GM23248 (cell line): ENCODE measurements around the gene RAB43. TPM values are rescaled to one million over a fixed set of nuclear protein-coding genes. Genes with fewer than 3 reads are reported as not detected.

Experiments used
- DNase-seq: peaks from one replicate; pipeline ENCODE4 v3.0.0-alpha.2; 2015
- H2AFZ ChIP-seq: fragments of 200-600 bp; sonication (generic); 2 replicates; pipeline ENCODE4 v1.6.1; 2016; ENCODE audit warnings: antibody characterized with exemption
- H3F3A ChIP-seq: fragments of 200-600 bp; sonication (generic); 2 replicates; pipeline ENCODE4 v1.6.1; 2016; ENCODE audit warnings: mild to moderate bottlenecking, antibody characterized with exemption, mixed run types; ENCODE audit not compliant: insufficient read depth
- H3K27ac ChIP-seq: fragments of 200-600 bp; sonication (generic); 2 replicates; pipeline ENCODE4 v1.5.1; 2016; ENCODE audit warnings: mild to moderate bottlenecking
- H3K27me3 ChIP-seq: fragments of 200-600 bp; sonication (generic); replicated peaks from 2 replicates; pipeline ENCODE4 v1.6.1; 2016; ENCODE audit warnings: mild to moderate bottlenecking; ENCODE audit not compliant: insufficient read depth
- H3K36me3 ChIP-seq: fragments of 200-600 bp; sonication (generic); 2 replicates; pipeline ENCODE4 v1.6.1; 2016; ENCODE audit warnings: low read depth, mild to moderate bottlenecking
- H3K4me1 ChIP-seq: fragments of 200-600 bp; sonication (generic); 2 replicates; pipeline ENCODE4 v1.6.1; 2016; ENCODE audit warnings: mild to moderate bottlenecking; ENCODE audit not compliant: insufficient read depth
- H3K4me2 ChIP-seq: fragments of 200-600 bp; sonication (generic); one replicate; pipeline ENCODE4 v1.6.1; 2016; ENCODE audit warnings: mild to moderate bottlenecking; ENCODE audit not compliant: unreplicated experiment
- H3K4me3 ChIP-seq: fragments of 200-600 bp; sonication (generic); 2 replicates; pipeline ENCODE4 v1.5.1; 2016; ENCODE audit warnings: mild to moderate bottlenecking
- H3K79me2 ChIP-seq: fragments of 200-600 bp; sonication (generic); 2 replicates; pipeline ENCODE4 v1.6.1; 2016; ENCODE audit warnings: mild to moderate bottlenecking; ENCODE audit not compliant: insufficient read depth
- H3K9ac ChIP-seq: fragments of 200-600 bp; sonication (generic); 2 replicates; pipeline ENCODE4 v1.6.1; 2016; ENCODE audit warnings: mild to moderate bottlenecking
- H3K9me2 ChIP-seq: fragments of 200-600 bp; sonication (generic); 2 replicates; pipeline ENCODE4 v1.6.1; 2016; ENCODE audit warnings: mixed run types, mild to moderate bottlenecking, moderate library complexity; ENCODE audit not compliant: insufficient read depth
- H3K9me3 ChIP-seq: fragments of 200-600 bp; sonication (generic); one replicate; pipeline ENCODE4 v1.6.1; 2017; ENCODE audit warnings: low read depth
- H4K20me1 ChIP-seq: fragments of 200-600 bp; sonication (generic); 2 replicates; pipeline ENCODE4 v1.6.0; 2016; ENCODE audit not compliant: insufficient read depth
- EZH2 ChIP-seq: fragments of 200-600 bp; sonication (generic); IDR thresholded peaks from 2 replicates; pipeline ENCODE4 v1.6.1; 2018; ENCODE audit warnings: antibody characterized with exemption, mild to moderate bottlenecking; ENCODE audit not compliant: insufficient read depth, poor library complexity, severe bottlenecking
- EZH2phosphoT487 ChIP-seq: fragments of 200-600 bp; sonication (generic); IDR thresholded peaks from 2 replicates; pipeline ENCODE4 v1.6.1; 2018; ENCODE audit warnings: antibody characterized with exemption, moderate library complexity, mild to moderate bottlenecking, low read depth; ENCODE audit not compliant: insufficient read depth
- WGBS, 2 experiments: methylation state at CpG; one replicate each; pipeline ENCODE4 v1.1.6; 2015 to 2017; ENCODE audit warnings: low lambda C conversion rate in 2 of 2, low coverage in 1 of 2; ENCODE audit errors: missing lambda C conversion rate in 2 of 2; 5-methylcytosine and 5-hydroxymethylcytosine counted together
- in situ Hi-C: fragments of 300-500 bp; cut with MboI; formaldehyde crosslinking; loops from 2 replicates; pipeline ENCODE4 v1.15.0; 2020
- polyA plus RNA-seq: library from polyadenylated mRNA; unstranded; fragments of >200 nt; fragmentation: Nextera tagmentation; extraction: Ambion mirVana; gene quantifications from 2 replicates; pipeline ENCODE4 v1.2.1, GENCODE V29; 2016
- total RNA-seq: library from RNA; depleted of rRNA; stranded (reverse); fragments of >200 nt; shearing (Covaris generic); gene quantifications from 2 replicates; pipeline ENCODE4 v1.2.3, GENCODE V29; 2014

Gene RAB43
- total and polyA plus RNA-seq, 2 experiments from 2014 or later: 6.9 to 19.7 TPM

DNA sequence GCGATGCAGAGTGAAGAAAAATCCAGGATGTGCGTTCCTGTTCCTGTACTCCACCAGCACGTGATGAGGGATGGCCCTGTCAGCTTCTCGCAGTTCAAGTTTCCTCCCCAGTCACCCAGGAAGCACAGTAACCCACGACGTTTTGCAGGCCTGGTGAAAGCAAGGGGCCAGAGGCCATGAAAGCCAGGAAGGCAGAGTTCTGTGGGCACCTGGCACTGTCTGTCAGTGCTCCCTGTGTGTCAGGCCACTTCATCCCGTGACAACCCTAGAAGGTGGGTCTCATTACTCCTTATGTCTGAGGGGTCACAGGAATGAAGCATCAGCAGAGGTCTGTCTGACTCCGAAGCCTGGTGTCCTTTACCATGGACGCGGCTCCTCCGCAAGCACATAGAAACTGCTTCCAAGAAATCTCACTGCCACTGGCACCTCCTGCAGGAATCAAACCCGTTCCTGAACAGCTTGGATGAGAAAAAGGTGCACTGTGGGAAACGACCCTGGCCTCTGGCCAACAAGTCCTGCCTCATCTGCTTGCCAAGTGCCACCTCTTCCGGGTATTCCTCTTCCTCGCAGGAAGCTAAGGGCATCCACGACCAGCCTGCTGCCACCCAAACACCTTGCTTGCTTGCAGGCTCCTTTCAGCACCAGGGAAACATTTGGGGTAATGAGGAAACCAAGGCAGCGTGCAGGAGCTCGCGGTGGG is 14.6 kb downstream of the RAB43 start:
- Histone ChIP-seq H3K9me3 (no peaks in the 10 kb centered on the region), H3F3A (no peaks in the 10 kb centered on the region), H3K27me3 (no peaks in the 10 kb centered on the region), H2AFZ (no peak overlapping the region), H3K4me3 (no peak overlapping the region), H3K9ac (no peak overlapping the region), H3K79me2 (peaks cover 51% of the 10 kb centered on the region), H3K9me2 (no peaks in the 10 kb centered on the region), H3K27ac (no peak overlapping the region), H3K36me3 (no peaks in the 10 kb centered on the region), H3K4me2 (no peak overlapping the region), H4K20me1 (no peaks in the 10 kb centered on the region), H3K4me1 (no peaks in the 10 kb centered on the region)
- TF ChIP-seq EZH2phosphoT487: no peak
- TF ChIP-seq EZH2: no peak
- in situ Hi-C loops: no loop called here
- DNase-seq: no peak
- 81 to 82% methylated on average over 19 of the region's 19 CpGs for WGBS, 2 experiments

DNA sequence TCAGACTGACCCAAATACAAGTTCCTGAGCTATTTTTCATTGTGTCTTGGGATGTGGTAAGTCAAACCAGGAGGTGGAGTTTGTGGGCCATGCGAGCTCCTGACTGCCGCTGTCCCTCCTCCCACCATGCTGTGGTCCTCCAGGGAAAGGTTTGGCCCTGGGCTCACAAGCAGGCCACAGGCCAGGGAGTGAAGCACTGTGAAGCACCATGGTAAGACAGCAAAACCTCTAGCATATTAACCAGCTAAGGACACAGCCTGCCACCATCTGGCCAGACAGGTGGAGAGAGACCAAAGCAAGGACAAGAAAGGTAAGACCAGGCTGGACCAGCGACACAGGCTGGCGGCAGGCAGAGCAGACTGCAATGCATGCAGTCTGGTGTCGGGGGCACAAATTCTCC is 15.3 kb downstream of the RAB43 start:
- no peaks in the 10 kb centered on the region for H3K9me2 ChIP-seq

DNA sequence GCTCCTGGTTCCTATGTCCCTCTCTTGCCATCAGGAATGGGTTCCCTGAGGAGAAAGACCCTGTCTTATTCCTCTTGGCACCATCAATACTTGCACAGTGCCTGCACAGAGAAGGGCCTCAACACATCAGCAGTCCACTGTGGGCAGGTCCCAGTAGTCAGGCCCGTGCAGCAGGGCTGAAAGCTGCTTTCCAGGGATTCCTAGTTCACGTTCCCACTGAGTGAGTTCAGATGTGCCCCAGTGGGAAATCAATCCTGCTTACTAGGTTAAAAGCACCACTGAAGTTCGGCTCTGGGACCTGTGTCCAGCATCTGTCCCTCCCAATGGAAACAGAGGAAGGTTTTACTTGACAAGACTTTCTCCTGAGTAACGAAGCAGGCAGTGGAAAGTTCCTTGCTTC is 15.7 kb downstream of the RAB43 start:
- Histone ChIP-seq H3K27me3 (no peaks in the 10 kb centered on the region), H4K20me1 (no peaks in the 10 kb centered on the region), H2AFZ (no peak overlapping the region), H3K4me3 (no peak overlapping the region), H3F3A (no peaks in the 10 kb centered on the region), H3K9me3 (no peaks in the 10 kb centered on the region), H3K27ac (no peak overlapping the region), H3K9ac (no peak overlapping the region), H3K36me3 (no peaks in the 10 kb centered on the region), H3K9me2 (no peaks in the 10 kb centered on the region), H3K79me2 (peaks cover 44% of the 10 kb centered on the region), H3K4me2 (no peak overlapping the region), H3K4me1 (no peaks in the 10 kb centered on the region)
- 68 to 78% methylated on average over 4 of the region's 4 CpGs for WGBS, 2 experiments
- no peak for TF ChIP-seq EZH2
- TF ChIP-seq EZH2phosphoT487: no peak
- in situ Hi-C loops: no loop called here
- no peak for DNase-seq

More for the DNA sequence above, 15.3 kb downstream of the RAB43 start:
- H3K4me1 ChIP-seq: no peaks in the 10 kb centered on the region
- H3F3A ChIP-seq: no peaks in the 10 kb centered on the region
- H4K20me1 ChIP-seq: no peaks in the 10 kb centered on the region
- H3K79me2 ChIP-seq: peaks cover 44% of the 10 kb centered on the region
- 91 to 99% methylated on average over 5 of the region's 5 CpGs for WGBS, 2 experiments
- in situ Hi-C loops: no loop called here
- H3K9ac ChIP-seq: no peak overlapping the region
- H3K27ac ChIP-seq: no peak overlapping the region
- H3K9me3 ChIP-seq: no peaks in the 10 kb centered on the region
- no peak for TF ChIP-seq EZH2
- no peak for TF ChIP-seq EZH2phosphoT487
- H3K4me2 ChIP-seq: no peak overlapping the region
- H3K4me3 ChIP-seq: no peak overlapping the region
- no peak for DNase-seq
- no peaks in the 10 kb centered on the region for H3K36me3 ChIP-seq
- H3K27me3 ChIP-seq: no peaks in the 10 kb centered on the region
- no peak overlapping the region for H2AFZ ChIP-seq

DNA sequence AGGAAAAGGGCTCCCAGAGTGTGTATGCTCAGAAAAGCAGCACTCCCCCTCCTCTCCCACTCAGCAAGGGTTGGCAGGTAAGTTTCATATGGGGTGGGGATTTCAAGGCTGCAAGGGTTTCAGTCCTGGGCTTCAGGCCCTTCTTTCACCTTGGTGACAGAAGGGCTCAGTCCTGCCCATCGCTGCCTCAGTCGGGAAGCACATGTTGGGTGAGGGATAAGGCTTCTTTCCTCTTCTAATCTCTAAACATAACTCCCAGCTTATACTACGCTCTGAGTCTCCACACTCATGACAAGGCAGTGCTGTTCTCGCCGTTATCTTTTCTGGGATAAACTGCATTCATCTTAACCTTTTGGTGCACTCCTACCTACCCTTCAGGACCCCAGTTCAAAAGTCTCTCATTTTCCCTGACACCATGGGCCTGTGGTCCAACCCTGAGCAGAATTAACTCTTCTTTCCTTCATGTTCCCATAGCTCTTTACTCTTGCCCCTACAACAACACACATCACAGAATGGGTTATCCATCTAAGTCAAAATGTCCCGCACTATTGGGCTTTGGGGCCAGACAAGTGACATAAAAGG is 17.0 kb downstream of the RAB43 start:
- in situ Hi-C loops: no loop called here
- H3K4me2 ChIP-seq: no peak overlapping the region
- no peak overlapping the region for H3K27ac ChIP-seq
- 0 out of 2 replicates have a peak, but pooled peaks cover 3% of the 10 kb centered on the region for H4K20me1 ChIP-seq
- no peaks in the 10 kb centered on the region for H3K9me2 ChIP-seq
- 90 to 91% methylated on average over 6 of the region's 6 CpGs for WGBS, 2 experiments
- TF ChIP-seq EZH2 (no peak), EZH2phosphoT487 (no peak)
- no peak overlapping the region for H3K4me3 ChIP-seq
- H3F3A ChIP-seq: no peaks in the 10 kb centered on the region
- peaks cover 56% of the 10 kb centered on the region for H3K79me2 ChIP-seq
- H3K4me1 ChIP-seq: no peaks in the 10 kb centered on the region
- no peak for DNase-seq
- no peak overlapping the region for H2AFZ ChIP-seq
- H3K36me3 ChIP-seq: no peaks in the 10 kb centered on the region
- no peaks in the 10 kb centered on the region for H3K9me3 ChIP-seq
- no peaks in the 10 kb centered on the region for H3K27me3 ChIP-seq
- no peak overlapping the region for H3K9ac ChIP-seq
